Endothelial cell (in vitro differentiated cells): Measurements from ENCODE around the gene AMY2B. TPM values are rescaled to one million over a fixed set of nuclear protein-coding genes. Genes with fewer than 3 reads are reported as not detected.
"Not testable (repeated sequence)": the region's sequence is repeated elsewhere in the genome, so short reads cannot be mapped to it uniquely, and the experiment has no call there.

Experiments
- DNase-seq: peaks from one replicate; pipeline ENCODE4 v3.0.0; 2021; ENCODE audit warnings: low spot score
- H3K27ac Mint-ChIP-seq: one replicate; pipeline ENCODE4 v1.8.0; 2021; ENCODE audit warnings: mixed read lengths, inconsistent platforms; ENCODE audit not compliant: unreplicated experiment
- H3K27me3 Mint-ChIP-seq: one replicate; pipeline ENCODE4 v1.8.0; 2021; ENCODE audit warnings: mild to moderate bottlenecking, moderate library complexity, mixed read lengths, inconsistent platforms; ENCODE audit not compliant: unreplicated experiment
- H3K36me3 Mint-ChIP-seq: one replicate; pipeline ENCODE4 v1.8.0; 2021; ENCODE audit warnings: mild to moderate bottlenecking, low read depth, mixed read lengths, inconsistent platforms; ENCODE audit not compliant: unreplicated experiment
- H3K4me1 Mint-ChIP-seq: one replicate; pipeline ENCODE4 v1.8.0; 2021; ENCODE audit warnings: mild to moderate bottlenecking, mixed read lengths, inconsistent platforms; ENCODE audit not compliant: unreplicated experiment
- H3K4me3 Mint-ChIP-seq: one replicate; pipeline ENCODE4 v1.8.0; 2021; ENCODE audit warnings: mild to moderate bottlenecking, mixed read lengths, inconsistent platforms; ENCODE audit not compliant: unreplicated experiment
- H3K9me3 Mint-ChIP-seq: one replicate; pipeline ENCODE4 v1.8.0; 2021; ENCODE audit warnings: mixed read lengths, inconsistent platforms; ENCODE audit not compliant: unreplicated experiment
- CTCF ChIP-seq: fragments of 200-600 bp; sonication (generic); IDR thresholded peaks from one replicate; pipeline ENCODE4 v1.5.0; 2021; ENCODE audit warnings: antibody characterized with exemption; ENCODE audit not compliant: unreplicated experiment
- total RNA-seq: library from RNA; stranded (reverse); fragmentation: NEBNext Ultra II Directional; extraction: Animal tissue kit (Norgen Biotek cat#: 25700); gene quantifications from one replicate; pipeline ENCODE4 v1.2.1, GENCODE V29; 2021; ENCODE audit not compliant: unreplicated experiment

AMY2B gene
- total RNA-seq, 1 donor from 2014 or later: 3.4 TPM

GRCh38 chr1:103560427-103560826 is 11.0 kb upstream of the AMY2B start:
- Mint-ChIP-seq H3K27me3 (no peaks in the 10 kb centered on the region), H3K36me3 (no peaks in the 10 kb centered on the region), H3K4me1 (peaks cover 7% of the 10 kb centered on the region), H3K27ac (no peak overlapping the region), H3K9me3 (no peaks in the 10 kb centered on the region), H3K4me3 (no peak overlapping the region)
- no peak for DNase-seq
- no peak for TF ChIP-seq CTCF

- H3K4me3 Mint-ChIP-seq, H3K27ac Mint-ChIP-seq, H3K27me3 Mint-ChIP-seq, H3K4me1 Mint-ChIP-seq, DNase-seq, H3K36me3 Mint-ChIP-seq, H3K9me3 Mint-ChIP-seq: not testable (repeated sequence)
Measured at GRCh38 chr1:103561124-103561523, 10.3 kb upstream of the AMY2B start.

GRCh38 chr1:103561643-103562395 is 9.6 kb upstream of the AMY2B start:
- H3K9me3 Mint-ChIP-seq: no peaks in the 10 kb centered on the region
- H3K27me3 Mint-ChIP-seq: no peaks in the 10 kb centered on the region
- H3K4me3 Mint-ChIP-seq: no peak overlapping the region
- no peak for TF ChIP-seq CTCF
- no peaks in the 10 kb centered on the region for H3K4me1 Mint-ChIP-seq
- no peak for DNase-seq
- H3K36me3 Mint-ChIP-seq: no peaks in the 10 kb centered on the region
- no peak overlapping the region for H3K27ac Mint-ChIP-seq

- no peaks in the 10 kb centered on the region for H3K36me3 Mint-ChIP-seq
- no peak overlapping the region for H3K4me3 Mint-ChIP-seq
- no peak overlapping the region for H3K27ac Mint-ChIP-seq
- DNase-seq: no peak
- no peaks in the 10 kb centered on the region for H3K27me3 Mint-ChIP-seq
- no peaks in the 10 kb centered on the region for H3K9me3 Mint-ChIP-seq
- TF ChIP-seq CTCF: no peak
- no peaks in the 10 kb centered on the region for H3K4me1 Mint-ChIP-seq
Measured at GRCh38 chr1:103563056-103563455, 8.3 kb upstream of the AMY2B start.

GRCh38 chr1:103569493-103569892 is 1.9 kb upstream of the AMY2B start:
- TF ChIP-seq CTCF: no peak
- H3K9me3 Mint-ChIP-seq: no peaks in the 10 kb centered on the region
- no peak overlapping the region for H3K27ac Mint-ChIP-seq
- H3K27me3 Mint-ChIP-seq: peaks cover 1% of the 10 kb centered on the region
- DNase-seq: no peak
- H3K36me3 Mint-ChIP-seq: no peaks in the 10 kb centered on the region
- no peak overlapping the region for H3K4me3 Mint-ChIP-seq
- H3K4me1 Mint-ChIP-seq: no peaks in the 10 kb centered on the region
